ENCODE data around the gene WNT2B.

DNA sequence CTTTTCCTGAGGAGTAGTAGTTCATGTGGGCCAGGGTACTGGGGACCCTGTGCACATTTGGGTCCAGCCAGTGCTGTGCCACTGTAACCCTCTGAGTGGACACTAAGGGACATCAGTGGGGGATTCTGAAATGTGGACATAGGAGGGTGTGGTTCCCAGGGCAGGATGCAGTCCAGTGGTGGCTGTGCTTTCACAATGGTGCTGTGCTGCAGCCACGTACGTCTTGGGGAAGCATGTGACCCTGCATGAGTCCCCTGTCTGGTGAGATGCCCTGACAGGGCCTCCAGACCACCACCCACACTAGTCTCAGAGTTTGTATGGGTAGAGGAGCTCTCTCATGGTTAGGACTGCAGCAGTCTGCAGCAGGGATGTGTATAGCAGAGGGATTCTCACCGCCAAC lies 37.8 kb upstream of the WNT2B start:
- TF ChIP-seq ETV5 (CRISPR knock-in tag; IDR thresholded peaks at IDR 0.05; ENCODE audit: low read depth): no peak
- TF ChIP-seq ESRRA (IDR thresholded peaks at IDR 0.05; ENCODE audit: borderline replicate concordance, low read depth): no peak
- TF ChIP-seq POLR2A (conservative IDR thresholded peaks at IDR 0.05): no peak
- TF ChIP-seq, protein P1, sequence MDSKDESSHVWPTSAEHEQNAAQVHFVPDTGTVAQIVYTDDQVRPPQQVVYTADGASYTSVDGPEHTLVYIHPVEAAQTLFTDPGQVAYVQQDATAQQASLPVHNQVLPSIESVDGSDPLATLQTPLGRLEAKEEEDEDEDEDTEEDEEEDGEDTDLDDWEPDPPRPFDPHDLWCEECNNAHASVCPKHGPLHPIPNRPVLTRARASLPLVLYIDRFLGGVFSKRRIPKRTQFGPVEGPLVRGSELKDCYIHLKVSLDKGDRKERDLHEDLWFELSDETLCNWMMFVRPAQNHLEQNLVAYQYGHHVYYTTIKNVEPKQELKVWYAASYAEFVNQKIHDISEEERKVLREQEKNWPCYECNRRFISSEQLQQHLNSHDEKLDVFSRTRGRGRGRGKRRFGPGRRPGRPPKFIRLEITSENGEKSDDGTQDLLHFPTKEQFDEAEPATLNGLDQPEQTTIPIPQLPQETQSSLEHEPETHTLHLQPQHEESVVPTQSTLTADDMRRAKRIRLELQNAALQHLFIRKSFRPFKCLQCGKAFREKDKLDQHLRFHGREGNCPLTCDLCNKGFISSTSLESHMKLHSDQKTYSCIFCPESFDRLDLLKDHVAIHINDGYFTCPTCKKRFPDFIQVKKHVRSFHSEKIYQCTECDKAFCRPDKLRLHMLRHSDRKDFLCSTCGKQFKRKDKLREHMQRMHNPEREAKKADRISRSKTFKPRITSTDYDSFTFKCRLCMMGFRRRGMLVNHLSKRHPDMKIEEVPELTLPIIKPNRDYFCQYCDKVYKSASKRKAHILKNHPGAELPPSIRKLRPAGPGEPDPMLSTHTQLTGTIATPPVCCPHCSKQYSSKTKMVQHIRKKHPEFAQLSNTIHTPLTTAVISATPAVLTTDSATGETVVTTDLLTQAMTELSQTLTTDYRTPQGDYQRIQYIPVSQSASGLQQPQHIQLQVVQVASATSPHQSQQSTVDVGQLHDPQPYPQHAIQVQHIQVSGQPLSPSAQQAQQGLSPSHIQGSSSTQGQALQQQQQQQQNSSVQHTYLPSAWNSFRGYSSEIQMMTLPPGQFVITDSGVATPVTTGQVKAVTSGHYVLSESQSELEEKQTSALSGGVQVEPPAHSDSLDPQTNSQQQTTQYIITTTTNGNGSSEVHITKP (IDR thresholded peaks at IDR 0.05; ENCODE audit: partially characterized antibody): no peak
- TF ChIP-seq CREB1 (IDR thresholded peaks at IDR 0.05): no peak
- no peak for TF ChIP-seq CREB1 (CRISPR knock-in tag; IDR thresholded peaks at IDR 0.05)
- TF ChIP-seq, protein P2, sequence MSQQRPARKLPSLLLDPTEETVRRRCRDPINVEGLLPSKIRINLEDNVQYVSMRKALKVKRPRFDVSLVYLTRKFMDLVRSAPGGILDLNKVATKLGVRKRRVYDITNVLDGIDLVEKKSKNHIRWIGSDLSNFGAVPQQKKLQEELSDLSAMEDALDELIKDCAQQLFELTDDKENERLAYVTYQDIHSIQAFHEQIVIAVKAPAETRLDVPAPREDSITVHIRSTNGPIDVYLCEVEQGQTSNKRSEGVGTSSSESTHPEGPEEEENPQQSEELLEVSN (IDR thresholded peaks at IDR 0.05; ENCODE audit: borderline replicate concordance in 1 of 2, extremely low read depth in 1 of 2, insufficient read depth in 1 of 2, insufficient read length in 1 of 2, low read depth in 1 of 2, low read length in 1 of 2, poor library complexity in 1 of 2, severe bottlenecking in 1 of 2): no peak
- TF ChIP-seq, protein P3, sequence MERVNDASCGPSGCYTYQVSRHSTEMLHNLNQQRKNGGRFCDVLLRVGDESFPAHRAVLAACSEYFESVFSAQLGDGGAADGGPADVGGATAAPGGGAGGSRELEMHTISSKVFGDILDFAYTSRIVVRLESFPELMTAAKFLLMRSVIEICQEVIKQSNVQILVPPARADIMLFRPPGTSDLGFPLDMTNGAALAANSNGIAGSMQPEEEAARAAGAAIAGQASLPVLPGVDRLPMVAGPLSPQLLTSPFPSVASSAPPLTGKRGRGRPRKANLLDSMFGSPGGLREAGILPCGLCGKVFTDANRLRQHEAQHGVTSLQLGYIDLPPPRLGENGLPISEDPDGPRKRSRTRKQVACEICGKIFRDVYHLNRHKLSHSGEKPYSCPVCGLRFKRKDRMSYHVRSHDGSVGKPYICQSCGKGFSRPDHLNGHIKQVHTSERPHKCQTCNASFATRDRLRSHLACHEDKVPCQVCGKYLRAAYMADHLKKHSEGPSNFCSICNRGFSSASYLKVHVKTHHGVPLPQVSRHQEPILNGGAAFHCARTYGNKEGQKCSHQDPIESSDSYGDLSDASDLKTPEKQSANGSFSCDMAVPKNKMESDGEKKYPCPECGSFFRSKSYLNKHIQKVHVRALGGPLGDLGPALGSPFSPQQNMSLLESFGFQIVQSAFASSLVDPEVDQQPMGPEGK (CRISPR knock-in tag; IDR thresholded peaks at IDR 0.05; ENCODE audit: borderline replicate concordance): no peak
- TF ChIP-seq, protein P4, sequence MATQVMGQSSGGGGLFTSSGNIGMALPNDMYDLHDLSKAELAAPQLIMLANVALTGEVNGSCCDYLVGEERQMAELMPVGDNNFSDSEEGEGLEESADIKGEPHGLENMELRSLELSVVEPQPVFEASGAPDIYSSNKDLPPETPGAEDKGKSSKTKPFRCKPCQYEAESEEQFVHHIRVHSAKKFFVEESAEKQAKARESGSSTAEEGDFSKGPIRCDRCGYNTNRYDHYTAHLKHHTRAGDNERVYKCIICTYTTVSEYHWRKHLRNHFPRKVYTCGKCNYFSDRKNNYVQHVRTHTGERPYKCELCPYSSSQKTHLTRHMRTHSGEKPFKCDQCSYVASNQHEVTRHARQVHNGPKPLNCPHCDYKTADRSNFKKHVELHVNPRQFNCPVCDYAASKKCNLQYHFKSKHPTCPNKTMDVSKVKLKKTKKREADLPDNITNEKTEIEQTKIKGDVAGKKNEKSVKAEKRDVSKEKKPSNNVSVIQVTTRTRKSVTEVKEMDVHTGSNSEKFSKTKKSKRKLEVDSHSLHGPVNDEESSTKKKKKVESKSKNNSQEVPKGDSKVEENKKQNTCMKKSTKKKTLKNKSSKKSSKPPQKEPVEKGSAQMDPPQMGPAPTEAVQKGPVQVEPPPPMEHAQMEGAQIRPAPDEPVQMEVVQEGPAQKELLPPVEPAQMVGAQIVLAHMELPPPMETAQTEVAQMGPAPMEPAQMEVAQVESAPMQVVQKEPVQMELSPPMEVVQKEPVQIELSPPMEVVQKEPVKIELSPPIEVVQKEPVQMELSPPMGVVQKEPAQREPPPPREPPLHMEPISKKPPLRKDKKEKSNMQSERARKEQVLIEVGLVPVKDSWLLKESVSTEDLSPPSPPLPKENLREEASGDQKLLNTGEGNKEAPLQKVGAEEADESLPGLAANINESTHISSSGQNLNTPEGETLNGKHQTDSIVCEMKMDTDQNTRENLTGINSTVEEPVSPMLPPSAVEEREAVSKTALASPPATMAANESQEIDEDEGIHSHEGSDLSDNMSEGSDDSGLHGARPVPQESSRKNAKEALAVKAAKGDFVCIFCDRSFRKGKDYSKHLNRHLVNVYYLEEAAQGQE (IDR thresholded peaks at IDR 0.05; ENCODE audit: borderline replicate concordance): no peak
- TF ChIP-seq, protein P4 (CRISPR knock-in tag; IDR thresholded peaks at IDR 0.05; ENCODE audit: low read depth): no peak
- TF ChIP-seq PML (IDR thresholded peaks at IDR 0.05; ENCODE audit: low read length): no peak
- TF ChIP-seq CEBPG (CRISPR knock-in tag; IDR thresholded peaks at IDR 0.05): no peak
- no peak for TF ChIP-seq CEBPG (tag; conservative IDR thresholded peaks at IDR 0.05 in 1 of 2, IDR thresholded peaks at IDR 0.05 in 1 of 2)
- TF ChIP-seq, protein P5, sequence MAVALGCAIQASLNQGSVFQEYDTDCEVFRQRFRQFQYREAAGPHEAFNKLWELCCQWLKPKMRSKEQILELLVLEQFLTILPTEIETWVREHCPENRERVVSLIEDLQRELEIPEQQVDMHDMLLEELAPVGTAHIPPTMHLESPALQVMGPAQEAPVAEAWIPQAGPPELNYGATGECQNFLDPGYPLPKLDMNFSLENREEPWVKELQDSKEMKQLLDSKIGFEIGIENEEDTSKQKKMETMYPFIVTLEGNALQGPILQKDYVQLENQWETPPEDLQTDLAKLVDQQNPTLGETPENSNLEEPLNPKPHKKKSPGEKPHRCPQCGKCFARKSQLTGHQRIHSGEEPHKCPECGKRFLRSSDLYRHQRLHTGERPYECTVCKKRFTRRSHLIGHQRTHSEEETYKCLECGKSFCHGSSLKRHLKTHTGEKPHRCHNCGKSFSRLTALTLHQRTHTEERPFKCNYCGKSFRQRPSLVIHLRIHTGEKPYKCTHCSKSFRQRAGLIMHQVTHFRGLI (CRISPR knock-in tag; IDR thresholded peaks at IDR 0.05): no peak
- TF ChIP-seq YBX1 (IDR thresholded peaks at IDR 0.05): no peak

Data from K562 (cell line).